Smooth muscle cell (in vitro differentiated cells): ENCODE data around the gene ORM1. TPM values are rescaled to one million over a fixed set of nuclear protein-coding genes. Genes with fewer than 3 reads are reported as not detected.

Experiments used
- DNase-seq: peaks from one replicate; lab custom pipeline; 2025; ENCODE audit not compliant: unreplicated experiment; lab: John Stamatoyannopoulos, UW
- H2AFZ ChIP-seq: fragments of 200-600 bp; sonication (generic); 2 replicates; pipeline ENCODE4 v1.6.0; 2016; ENCODE audit warnings: antibody characterized with exemption, low read depth, mild to moderate bottlenecking
- H3F3A ChIP-seq: fragments of 200-600 bp; sonication (generic); 2 replicates; pipeline ENCODE4 v1.6.0; 2017; ENCODE audit warnings: antibody characterized with exemption, low read depth
- H3K27ac ChIP-seq: fragments of 200-600 bp; sonication (generic); 2 replicates; pipeline ENCODE4 v1.5.1; 2016; ENCODE audit warnings: low read depth, mild to moderate bottlenecking
- H3K27me3 ChIP-seq: fragments of 200-600 bp; sonication (generic); 2 replicates; pipeline ENCODE4 v1.6.1; 2016; ENCODE audit warnings: low read depth, mild to moderate bottlenecking
- H3K36me3 ChIP-seq: fragments of 200-600 bp; sonication (generic); 2 replicates; pipeline ENCODE4 v1.5.1; 2016; ENCODE audit warnings: low read depth
- H3K4me1 ChIP-seq: fragments of 200-600 bp; sonication (generic); 2 replicates; pipeline ENCODE4 v1.5.1; 2016; ENCODE audit warnings: low read depth
- H3K4me2 ChIP-seq: fragments of 200-600 bp; sonication (generic); 2 replicates; pipeline ENCODE4 v1.6.0; 2016; ENCODE audit warnings: mild to moderate bottlenecking
- H3K4me3 ChIP-seq: fragments of 200-600 bp; sonication (generic); 2 replicates; pipeline ENCODE4 v1.5.1; 2016; ENCODE audit warnings: mild to moderate bottlenecking
- H3K79me2 ChIP-seq: fragments of 200-600 bp; sonication (generic); 2 replicates; pipeline ENCODE4 v1.6.0; 2016; ENCODE audit warnings: low read depth, mild to moderate bottlenecking
- H3K9ac ChIP-seq: fragments of 200-600 bp; sonication (generic); 2 replicates; pipeline ENCODE4 v1.6.0; 2016; ENCODE audit warnings: low read depth
- H3K9me3 ChIP-seq: fragments of 200-600 bp; sonication (generic); replicated peaks from 2 replicates; pipeline ENCODE4 v1.5.1; 2016; ENCODE audit warnings: low read depth
- H4K20me1 ChIP-seq: fragments of 200-600 bp; sonication (generic); 2 replicates; pipeline ENCODE4 v1.6.0; 2016; ENCODE audit warnings: low read depth
- CTCF ChIP-seq: fragments of 200-600 bp; sonication (generic); IDR thresholded peaks from 2 replicates; pipeline ENCODE4 v1.5.1; 2017; ENCODE audit warnings: borderline replicate concordance, mild to moderate bottlenecking, antibody characterized with exemption; ENCODE audit not compliant: insufficient read depth, poor library complexity, severe bottlenecking
- WGBS: methylation state at CpG from one replicate; pipeline ENCODE4 v1.1.7; 2016; ENCODE audit warnings: low lambda C conversion rate; 5-methylcytosine and 5-hydroxymethylcytosine counted together
- polyA plus RNA-seq: library from polyadenylated mRNA; unstranded; fragments of >200 nt; fragmentation: Nextera tagmentation; extraction: Ambion mirVana; gene quantifications from 2 replicates; pipeline ENCODE4 v1.2.1, GENCODE V29; 2016
- total RNA-seq: library from RNA; depleted of rRNA; stranded (reverse); fragments of >200 nt; gene quantifications from 2 replicates; pipeline ENCODE4 v1.2.3, GENCODE V29; 2014

The ORM1 gene
- total and polyA plus RNA-seq, 2 experiments from 2014 or later = 0.74 TPM; not detected in 1

DNA sequence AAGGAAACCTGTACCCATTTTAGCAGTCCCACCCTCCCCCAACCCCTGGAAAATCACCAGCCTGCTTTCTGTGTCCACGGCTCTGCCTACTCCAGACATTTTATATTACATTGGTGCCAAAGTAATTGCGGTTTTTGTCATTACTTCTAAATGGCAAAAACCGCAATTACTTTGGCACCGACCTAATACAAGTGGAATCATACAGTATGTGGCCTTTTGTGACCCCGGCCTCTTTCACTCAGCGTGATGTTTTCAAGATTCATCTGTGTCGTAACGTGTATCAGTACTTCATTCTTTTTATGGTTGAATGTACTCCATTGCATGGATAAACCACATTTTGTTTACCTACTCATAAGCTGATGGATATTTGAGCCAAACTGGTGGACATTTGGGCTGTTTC is 9.7 kb upstream of the ORM1 start:
- H4K20me1 ChIP-seq = no peaks in the 10 kb centered on the region
- H3K4me3 ChIP-seq = no peak overlapping the region
- no peak for TF ChIP-seq CTCF
- no peaks in the 10 kb centered on the region for H3K36me3 ChIP-seq
- H3K9me3 ChIP-seq = no peaks in the 10 kb centered on the region
- H3K9ac ChIP-seq = no peak overlapping the region
- no peaks in the 10 kb centered on the region for H3K27me3 ChIP-seq
- H3K4me2 ChIP-seq = no peak overlapping the region
- no peaks in the 10 kb centered on the region for H3F3A ChIP-seq
- DNase-seq = no peak
- no peaks in the 10 kb centered on the region for H3K79me2 ChIP-seq
- no peak overlapping the region for H3K27ac ChIP-seq
- H2AFZ ChIP-seq = no peak overlapping the region
- H3K4me1 ChIP-seq = no peaks in the 10 kb centered on the region
- WGBS = 93% methylated on average over 8 of the region's 8 CpGs

DNA sequence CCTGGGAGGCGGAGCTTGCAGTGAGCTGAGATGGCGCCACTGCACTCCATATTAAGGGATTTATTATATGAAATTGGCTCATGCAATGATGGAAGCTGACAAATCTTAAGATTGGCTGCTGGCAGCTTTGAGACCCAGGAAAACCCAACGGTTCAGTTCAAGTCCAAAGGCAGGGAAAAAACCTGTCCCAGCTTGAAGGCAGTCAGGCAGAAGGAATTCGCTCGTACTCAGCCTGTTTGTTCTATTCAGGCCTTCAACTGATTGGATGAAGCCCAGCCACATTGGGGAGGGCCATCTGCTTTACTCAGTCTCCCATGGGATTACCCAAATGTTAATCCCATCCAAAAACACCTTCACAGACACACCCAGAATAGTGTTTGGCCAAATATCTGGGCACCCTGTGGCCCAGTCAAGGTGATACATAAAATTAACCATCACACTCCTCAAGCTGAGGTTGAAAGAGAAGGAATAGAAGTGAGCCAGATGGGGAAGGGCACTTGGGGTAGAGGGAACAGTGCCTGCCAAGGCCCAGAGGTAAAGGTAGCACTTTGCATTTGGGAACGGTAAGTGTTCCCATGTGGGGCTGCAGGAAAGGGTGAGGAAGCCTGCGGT is 8.5 kb upstream of the ORM1 start:
- no peaks in the 10 kb centered on the region for H3F3A ChIP-seq
- H3K27me3 ChIP-seq = no peaks in the 10 kb centered on the region
- no peaks in the 10 kb centered on the region for H3K4me1 ChIP-seq
- H3K9ac ChIP-seq = no peak overlapping the region
- H3K36me3 ChIP-seq = no peaks in the 10 kb centered on the region
- WGBS = 89% methylated on average over 7 of the region's 7 CpGs
- no peaks in the 10 kb centered on the region for H4K20me1 ChIP-seq
- no peak overlapping the region for H2AFZ ChIP-seq
- H3K79me2 ChIP-seq = no peaks in the 10 kb centered on the region
- TF ChIP-seq CTCF = no peak
- H3K9me3 ChIP-seq = no peaks in the 10 kb centered on the region
- no peak overlapping the region for H3K4me2 ChIP-seq
- H3K4me3 ChIP-seq = no peak overlapping the region
- no peak overlapping the region for H3K27ac ChIP-seq
- DNase-seq = no peak

- no peaks in the 10 kb centered on the region for H3K4me1 ChIP-seq
- no peaks in the 10 kb centered on the region for H3F3A ChIP-seq
- no peak overlapping the region for H3K4me2 ChIP-seq
- no peak overlapping the region for H3K4me3 ChIP-seq
- TF ChIP-seq CTCF = no peak
- H3K27me3 ChIP-seq = no peaks in the 10 kb centered on the region
- no peaks in the 10 kb centered on the region for H4K20me1 ChIP-seq
- WGBS = 98% methylated on average over 8 of the region's 8 CpGs
- no peak overlapping the region for H3K9ac ChIP-seq
- H3K79me2 ChIP-seq = no peaks in the 10 kb centered on the region
- DNase-seq = no peak
- H3K36me3 ChIP-seq = no peaks in the 10 kb centered on the region
- no peak overlapping the region for H3K27ac ChIP-seq
- no peak overlapping the region for H2AFZ ChIP-seq
- H3K9me3 ChIP-seq = no peaks in the 10 kb centered on the region
Observed at GRCh38 chr9:114314881-114315722, 7.8 kb upstream of the ORM1 start.
